GM23338 (cell line): ENCODE results near the gene NPTXR. TPM values are rescaled to one million over a fixed set of nuclear protein-coding genes. Genes with fewer than 3 reads are reported as not detected.

Experiments
- ATAC-seq: fragments of 200-7000 bp; cut with Tn5 transposase; 3 replicates; pipeline ENCODE4 v1.9.1; 2020
- DNase-seq: peaks from one replicate; pipeline ENCODE4 v3.0.0-alpha.2; 2015; ENCODE audit warnings: low spot score
- H2AFZ ChIP-seq: fragments of 200-600 bp; sonication (generic); 2 replicates; pipeline ENCODE4 v1.8.0; 2016; ENCODE audit warnings: antibody characterized with exemption, mild to moderate bottlenecking, moderate library complexity
- H3F3A ChIP-seq: fragments of 200-600 bp; sonication (generic); replicated peaks from 2 replicates; pipeline ENCODE4 v1.8.0; 2017; ENCODE audit warnings: antibody characterized with exemption, mixed run types, low read depth
- H3K27ac ChIP-seq: fragments of 200-600 bp; sonication (generic); 2 replicates; pipeline ENCODE4 v1.6.1; 2016; ENCODE audit warnings: low read depth
- H3K27me3 ChIP-seq: fragments of 200-600 bp; sonication (generic); 2 replicates; pipeline ENCODE4 v1.8.0; 2016; ENCODE audit warnings: mild to moderate bottlenecking, mixed run types, moderate library complexity; ENCODE audit not compliant: insufficient read depth
- H3K36me3 ChIP-seq: fragments of 200-600 bp; sonication (generic); 2 replicates; pipeline ENCODE4 v1.8.0; 2016; ENCODE audit warnings: mild to moderate bottlenecking; ENCODE audit not compliant: insufficient read depth
- H3K4me1 ChIP-seq: fragments of 200-600 bp; sonication (generic); 2 replicates; pipeline ENCODE4 v1.8.0; 2016; ENCODE audit warnings: mild to moderate bottlenecking, moderate library complexity; ENCODE audit not compliant: insufficient read depth
- H3K4me2 ChIP-seq: fragments of 200-600 bp; sonication (generic); 2 replicates; pipeline ENCODE4 v1.7.1; 2017; ENCODE audit warnings: mixed run types
- H3K4me3 ChIP-seq: fragments of 200-600 bp; sonication (generic); 2 replicates; pipeline ENCODE4 v1.6.1; 2016; ENCODE audit warnings: mixed run types
- H3K79me2 ChIP-seq: fragments of 200-600 bp; sonication (generic); replicated peaks from 2 replicates; pipeline ENCODE4 v1.8.0; 2017; ENCODE audit warnings: mild to moderate bottlenecking; ENCODE audit not compliant: insufficient read depth
- H3K9me2 ChIP-seq: fragments of 200-600 bp; sonication (generic); 2 replicates; pipeline ENCODE4 v1.8.0; 2017; ENCODE audit not compliant: insufficient read depth
- H4K20me1 ChIP-seq: fragments of 200-600 bp; sonication (generic); replicated peaks from 2 replicates; pipeline ENCODE4 v1.8.0; 2017; ENCODE audit warnings: mild to moderate bottlenecking; ENCODE audit not compliant: insufficient read depth
- H3K27ac Mint-ChIP-seq: 2 replicates; pipeline ENCODE4 v1.8.0; 2020; ENCODE audit warnings: inconsistent platforms, mild to moderate bottlenecking, moderate library complexity, mixed read lengths
- H3K27me3 Mint-ChIP-seq: 3 replicates; pipeline ENCODE4 v1.8.0; 2022; ENCODE audit warnings: low read depth, mild to moderate bottlenecking, moderate library complexity, mixed read lengths, inconsistent platforms; ENCODE audit not compliant: insufficient read depth, poor library complexity
- H3K36me3 Mint-ChIP-seq: 3 replicates; pipeline ENCODE4 v1.8.0; 2021; ENCODE audit warnings: low read depth, mild to moderate bottlenecking, inconsistent platforms, moderate library complexity, mixed read lengths
- H3K4me1 Mint-ChIP-seq: 3 replicates; pipeline ENCODE4 v1.8.0; 2020; ENCODE audit warnings: mild to moderate bottlenecking, inconsistent platforms, mixed read lengths
- H3K4me3 Mint-ChIP-seq: 3 replicates; pipeline ENCODE4 v1.8.0; 2021; ENCODE audit warnings: moderate library complexity, mild to moderate bottlenecking, inconsistent platforms, mixed read lengths
- H3K9me3 Mint-ChIP-seq: 3 replicates; pipeline ENCODE4 v1.8.0; 2020; ENCODE audit warnings: moderate library complexity, mild to moderate bottlenecking, inconsistent platforms, mixed read lengths
- CREB1 ChIP-seq: fragments of 250-450 bp; sonication (Bioruptor Pico); IDR thresholded peaks from 2 replicates; pipeline ENCODE4 v1.5.0; 2020; ENCODE audit warnings: low read depth, mild to moderate bottlenecking, moderate library complexity
- EZH2 ChIP-seq: fragments of 200-600 bp; sonication (generic); IDR thresholded peaks from one replicate; pipeline ENCODE4 v1.8.0; 2017; ENCODE audit warnings: antibody characterized with exemption, mild to moderate bottlenecking, low read depth; ENCODE audit not compliant: unreplicated experiment
- EZH2phosphoT487 ChIP-seq: fragments of 200-600 bp; sonication (generic); IDR thresholded peaks from one replicate; pipeline ENCODE4 v1.8.1; 2018; ENCODE audit warnings: antibody characterized with exemption; ENCODE audit not compliant: unreplicated experiment
- JUNB ChIP-seq: IDR thresholded peaks from one replicate; pipeline ENCODE4 v1.6.1; 2016; ENCODE audit warnings: antibody characterized with exemption; ENCODE audit not compliant: unreplicated experiment
- NANOG ChIP-seq: IDR thresholded peaks from 2 replicates; pipeline ENCODE4 v1.6.1; 2016; ENCODE audit warnings: antibody characterized with exemption, borderline replicate concordance
- POLR2AphosphoS5 ChIP-seq: IDR thresholded peaks from 2 replicates; pipeline ENCODE4 v1.6.1; 2016; ENCODE audit warnings: antibody characterized with exemption, low read depth
- ZNF331 ChIP-seq: fragments of 250-450 bp; sonication (Bioruptor Pico); IDR thresholded peaks from 2 replicates; pipeline ENCODE4 v1.5.0; 2020; ENCODE audit warnings: low read depth, mild to moderate bottlenecking, moderate library complexity
- polyA plus RNA-seq: library from polyadenylated mRNA; unstranded; fragments of >200 nt; fragmentation: Nextera tagmentation; extraction: Ambion mirVana; gene quantifications from 2 replicates; pipeline ENCODE4 v1.2.1, GENCODE V29; 2016
- total RNA-seq: library from RNA; depleted of rRNA; stranded (reverse); fragments of >200 nt; shearing (Covaris generic); gene quantifications from 2 replicates; pipeline ENCODE4 v1.2.3, GENCODE V29; 2014
- TF ChIP-seq, protein P1 (sequence below): fragments of 250-450 bp; sonication (Bioruptor Pico); IDR thresholded peaks from 2 replicates; pipeline ENCODE4 v1.5.0; 2020; ENCODE audit warnings: mild to moderate bottlenecking, moderate library complexity
- TF ChIP-seq, protein P2 (sequence below), 2 experiments: fragments of 200-600 bp in 1 of 2; sonication (generic) in 1 of 2; conservative IDR thresholded peaks; 2 replicates each; pipeline versions ENCODE4 v1.5.1 to v1.6.1; 2016 to 2017; ENCODE audit warnings: antibody characterized with exemption in 2 of 2, low read depth in 2 of 2, mild to moderate bottlenecking in 2 of 2, moderate library complexity in 1 of 2

The NPTXR gene
- total and polyA plus RNA-seq, 2 experiments from 2014 or later, result 0.89 to 13.4 TPM

DNA sequence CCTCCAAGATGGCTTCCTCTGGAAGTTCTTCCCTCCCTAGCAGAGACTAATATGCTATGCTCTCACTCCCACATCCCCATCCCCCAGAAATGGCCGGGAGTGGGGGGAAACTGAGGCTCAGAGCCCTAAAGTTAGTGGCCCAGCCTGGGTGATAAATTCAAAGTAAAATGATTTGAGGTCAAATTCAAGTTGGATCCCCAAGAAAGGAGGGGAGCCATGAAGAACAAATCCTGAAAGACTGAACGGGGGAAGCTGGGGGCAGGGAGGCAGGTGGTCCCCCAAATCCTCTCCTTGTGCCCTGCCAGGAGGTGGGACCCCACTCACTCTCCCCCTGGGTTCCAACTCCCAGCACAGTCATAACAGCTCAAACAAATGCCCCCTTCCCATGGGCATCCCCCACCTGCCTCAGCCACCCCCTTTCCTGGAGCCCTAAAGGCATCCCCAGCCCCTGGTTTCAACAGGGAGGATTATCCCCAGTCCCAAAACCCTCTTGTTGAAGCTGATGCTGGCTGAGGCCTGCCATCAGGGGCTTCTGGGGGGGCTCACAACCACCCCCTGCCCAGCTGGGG lies 27.0 kb upstream of the NPTXR start:
- H3K27ac Mint-ChIP-seq, result no peak overlapping the region
- Histone ChIP-seq H3K27me3 (no peaks in the 10 kb centered on the region; the same call in 1 of the 2 replicates), H3K27ac (no peak overlapping the region), H4K20me1 (peaks cover 18% of the 10 kb centered on the region), H3F3A (0 out of 2 replicates have a peak, but pooled peaks cover 7% of the 10 kb centered on the region), H3K4me3 (peak overlapping the region; percentile 92), H3K79me2 (peaks cover 8% of the 10 kb centered on the region), H3K36me3 (peaks cover 6% of the 10 kb centered on the region; the same call in 1 of the 2 replicates), H3K4me2 (peak overlapping the region; percentile 92), H2AFZ (no peak overlapping the region), H3K9me2 (no peaks in the 10 kb centered on the region), H3K4me1 (peaks cover 35% of the 10 kb centered on the region)
- peak overlapping the region; percentile 90 for H3K4me3 Mint-ChIP-seq
- ATAC-seq, result no peak
- peaks cover 44% of the 10 kb centered on the region for H3K4me1 Mint-ChIP-seq
- no peak for DNase-seq
- H3K27me3 Mint-ChIP-seq, result peaks cover 8% of the 10 kb centered on the region
- no peak for TF ChIP-seq JUNB
- no peak for TF ChIP-seq EZH2
- peak; percentile 14; the same call in 1 of the 2 replicates for TF ChIP-seq POLR2AphosphoS5
- no peak for TF ChIP-seq CREB1
- peaks cover 30% of the 10 kb centered on the region for H3K36me3 Mint-ChIP-seq
- H3K9me3 Mint-ChIP-seq, result no peaks in the 10 kb centered on the region

DNA sequence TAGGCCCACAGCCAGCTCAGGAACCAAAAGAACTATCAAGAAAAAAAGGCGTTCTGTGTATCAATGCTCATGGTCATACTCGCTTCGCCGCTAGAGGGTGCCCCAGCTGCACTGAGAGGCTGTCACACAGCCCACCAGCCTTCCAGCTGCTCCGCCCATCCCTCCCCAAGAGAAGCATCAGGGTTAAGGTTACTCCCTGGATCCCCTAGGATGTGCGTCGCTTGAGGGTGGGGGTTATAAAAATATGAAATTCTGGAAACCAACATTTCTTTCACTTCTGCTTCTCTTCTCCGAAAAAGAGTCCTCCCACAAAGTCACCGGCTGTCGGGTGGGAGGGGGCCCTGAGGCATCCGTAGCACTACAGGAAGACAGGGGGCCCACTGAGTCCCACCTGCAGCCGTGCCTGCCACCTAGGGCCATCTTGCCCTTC lies 26.5 kb upstream of the NPTXR start:
- ATAC-seq (peak; percentile 48), DNase-seq (peak; percentile 95)
- H3K27ac ChIP-seq, result no peak overlapping the region

More for the DNA sequence above, 26.5 kb upstream of the NPTXR start:
- Histone ChIP-seq H3K4me3 (peak overlapping the region; percentile 92), H3K27me3 (no peaks in the 10 kb centered on the region; the same call in 1 of the 2 replicates), H3K79me2 (peaks cover 8% of the 10 kb centered on the region), H3K4me1 (peaks cover 32% of the 10 kb centered on the region), H3K4me2 (peak overlapping the region; percentile 92; the same call in 1 of the 2 replicates), H3F3A (0 out of 2 replicates have a peak, but pooled peaks cover 7% of the 10 kb centered on the region), H2AFZ (no peak overlapping the region), H3K36me3 (peaks cover 6% of the 10 kb centered on the region; the same call in 1 of the 2 replicates), H3K9me2 (no peaks in the 10 kb centered on the region), H4K20me1 (peaks cover 22% of the 10 kb centered on the region)
- H3K9me3 Mint-ChIP-seq, result no peaks in the 10 kb centered on the region
- TF ChIP-seq EZH2phosphoT487 (no peak), NANOG (no peak), ZNF331 (CRISPR knock-in tag) (no peak), CREB1 (peak; percentile 28; the same call in 1 of the 2 replicates)
- TF ChIP-seq, protein P1, sequence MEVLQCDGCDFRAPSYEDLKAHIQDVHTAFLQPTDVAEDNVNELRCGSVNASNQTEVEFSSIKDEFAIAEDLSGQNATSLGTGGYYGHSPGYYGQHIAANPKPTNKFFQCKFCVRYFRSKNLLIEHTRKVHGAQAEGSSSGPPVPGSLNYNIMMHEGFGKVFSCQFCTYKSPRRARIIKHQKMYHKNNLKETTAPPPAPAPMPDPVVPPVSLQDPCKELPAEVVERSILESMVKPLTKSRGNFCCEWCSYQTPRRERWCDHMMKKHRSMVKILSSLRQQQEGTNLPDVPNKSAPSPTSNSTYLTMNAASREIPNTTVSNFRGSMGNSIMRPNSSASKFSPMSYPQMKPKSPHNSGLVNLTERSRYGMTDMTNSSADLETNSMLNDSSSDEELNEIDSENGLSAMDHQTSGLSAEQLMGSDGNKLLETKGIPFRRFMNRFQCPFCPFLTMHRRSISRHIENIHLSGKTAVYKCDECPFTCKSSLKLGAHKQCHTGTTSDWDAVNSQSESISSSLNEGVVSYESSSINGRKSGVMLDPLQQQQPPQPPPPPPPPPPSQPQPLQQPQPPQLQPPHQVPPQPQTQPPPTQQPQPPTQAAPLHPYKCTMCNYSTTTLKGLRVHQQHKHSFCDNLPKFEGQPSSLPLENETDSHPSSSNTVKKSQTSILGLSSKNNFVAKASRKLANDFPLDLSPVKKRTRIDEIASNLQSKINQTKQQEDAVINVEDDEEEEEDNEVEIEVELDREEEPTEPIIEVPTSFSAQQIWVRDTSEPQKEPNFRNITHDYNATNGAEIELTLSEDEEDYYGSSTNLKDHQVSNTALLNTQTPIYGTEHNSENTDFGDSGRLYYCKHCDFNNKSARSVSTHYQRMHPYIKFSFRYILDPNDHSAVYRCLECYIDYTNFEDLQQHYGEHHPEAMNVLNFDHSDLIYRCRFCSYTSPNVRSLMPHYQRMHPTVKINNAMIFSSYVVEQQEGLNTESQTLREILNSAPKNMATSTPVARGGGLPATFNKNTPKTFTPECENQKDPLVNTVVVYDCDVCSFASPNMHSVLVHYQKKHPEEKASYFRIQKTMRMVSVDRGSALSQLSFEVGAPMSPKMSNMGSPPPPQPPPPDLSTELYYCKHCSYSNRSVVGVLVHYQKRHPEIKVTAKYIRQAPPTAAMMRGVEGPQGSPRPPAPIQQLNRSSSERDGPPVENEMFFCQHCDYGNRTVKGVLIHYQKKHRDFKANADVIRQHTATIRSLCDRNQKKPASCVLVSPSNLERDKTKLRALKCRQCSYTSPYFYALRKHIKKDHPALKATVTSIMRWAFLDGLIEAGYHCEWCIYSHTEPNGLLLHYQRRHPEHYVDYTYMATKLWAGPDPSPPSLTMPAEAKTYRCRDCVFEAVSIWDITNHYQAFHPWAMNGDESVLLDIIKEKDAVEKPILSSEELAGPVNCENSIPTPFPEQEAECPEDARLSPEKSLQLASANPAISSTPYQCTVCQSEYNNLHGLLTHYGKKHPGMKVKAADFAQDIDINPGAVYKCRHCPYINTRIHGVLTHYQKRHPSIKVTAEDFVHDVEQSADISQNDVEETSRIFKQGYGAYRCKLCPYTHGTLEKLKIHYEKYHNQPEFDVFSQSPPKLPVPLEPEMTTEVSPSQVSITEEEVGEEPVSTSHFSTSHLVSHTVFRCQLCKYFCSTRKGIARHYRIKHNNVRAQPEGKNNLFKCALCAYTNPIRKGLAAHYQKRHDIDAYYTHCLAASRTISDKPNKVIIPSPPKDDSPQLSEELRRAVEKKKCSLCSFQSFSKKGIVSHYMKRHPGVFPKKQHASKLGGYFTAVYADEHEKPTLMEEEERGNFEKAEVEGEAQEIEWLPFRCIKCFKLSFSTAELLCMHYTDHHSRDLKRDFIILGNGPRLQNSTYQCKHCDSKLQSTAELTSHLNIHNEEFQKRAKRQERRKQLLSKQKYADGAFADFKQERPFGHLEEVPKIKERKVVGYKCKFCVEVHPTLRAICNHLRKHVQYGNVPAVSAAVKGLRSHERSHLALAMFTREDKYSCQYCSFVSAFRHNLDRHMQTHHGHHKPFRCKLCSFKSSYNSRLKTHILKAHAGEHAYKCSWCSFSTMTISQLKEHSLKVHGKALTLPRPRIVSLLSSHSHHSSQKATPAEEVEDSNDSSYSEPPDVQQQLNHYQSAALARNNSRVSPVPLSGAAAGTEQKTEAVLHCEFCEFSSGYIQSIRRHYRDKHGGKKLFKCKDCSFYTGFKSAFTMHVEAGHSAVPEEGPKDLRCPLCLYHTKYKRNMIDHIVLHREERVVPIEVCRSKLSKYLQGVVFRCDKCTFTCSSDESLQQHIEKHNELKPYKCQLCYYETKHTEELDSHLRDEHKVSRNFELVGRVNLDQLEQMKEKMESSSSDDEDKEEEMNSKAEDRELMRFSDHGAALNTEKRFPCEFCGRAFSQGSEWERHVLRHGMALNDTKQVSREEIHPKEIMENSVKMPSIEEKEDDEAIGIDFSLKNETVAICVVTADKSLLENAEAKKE (CRISPR knock-in tag), result no peak
- TF ChIP-seq, protein P2, sequence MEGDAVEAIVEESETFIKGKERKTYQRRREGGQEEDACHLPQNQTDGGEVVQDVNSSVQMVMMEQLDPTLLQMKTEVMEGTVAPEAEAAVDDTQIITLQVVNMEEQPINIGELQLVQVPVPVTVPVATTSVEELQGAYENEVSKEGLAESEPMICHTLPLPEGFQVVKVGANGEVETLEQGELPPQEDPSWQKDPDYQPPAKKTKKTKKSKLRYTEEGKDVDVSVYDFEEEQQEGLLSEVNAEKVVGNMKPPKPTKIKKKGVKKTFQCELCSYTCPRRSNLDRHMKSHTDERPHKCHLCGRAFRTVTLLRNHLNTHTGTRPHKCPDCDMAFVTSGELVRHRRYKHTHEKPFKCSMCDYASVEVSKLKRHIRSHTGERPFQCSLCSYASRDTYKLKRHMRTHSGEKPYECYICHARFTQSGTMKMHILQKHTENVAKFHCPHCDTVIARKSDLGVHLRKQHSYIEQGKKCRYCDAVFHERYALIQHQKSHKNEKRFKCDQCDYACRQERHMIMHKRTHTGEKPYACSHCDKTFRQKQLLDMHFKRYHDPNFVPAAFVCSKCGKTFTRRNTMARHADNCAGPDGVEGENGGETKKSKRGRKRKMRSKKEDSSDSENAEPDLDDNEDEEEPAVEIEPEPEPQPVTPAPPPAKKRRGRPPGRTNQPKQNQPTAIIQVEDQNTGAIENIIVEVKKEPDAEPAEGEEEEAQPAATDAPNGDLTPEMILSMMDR (conservative IDR thresholded peaks at IDR 0.05; ENCODE audit: low read depth in 2 of 2), result peak; percentile 94 to 97
- H3K36me3 Mint-ChIP-seq, result peaks cover 34% of the 10 kb centered on the region
- H3K27ac Mint-ChIP-seq, result no peak overlapping the region
- peaks cover 8% of the 10 kb centered on the region for H3K27me3 Mint-ChIP-seq
- peaks cover 48% of the 10 kb centered on the region for H3K4me1 Mint-ChIP-seq
- peak overlapping the region; percentile 90 for H3K4me3 Mint-ChIP-seq
